ENCODE measurements around the gene SLC35C1. TPM values are rescaled to one million over a fixed set of nuclear protein-coding genes. Genes with fewer than 3 reads are reported as not detected.

SLC35C1 gene
- total and polyA plus RNA-seq, 2 of the 8 experiments (the other 6 are each of a cell fraction or from before 2014, with no cell fraction given): 4.6 to 10.6 TPM

GRCh38 chr11:45852712-45853101, 47.8 kb downstream of the SLC35C1 start:
- peak overlapping the region in 1 of 4 experiments; percentile 6; a peak in 1 of 8 replicates for H3K4me3 ChIP-seq (ENCODE audit: extremely low read depth in 1 of 4, insufficient read depth in 2 of 4, low read depth in 3 of 4, low read length in 4 of 4)
- H3K36me3 ChIP-seq (ENCODE audit: control insufficient read depth in 2 of 4, insufficient read depth in 4 of 4, low read length in 3 of 4): peaks cover 0 to 5% (median 3%) of the 10 kb centered on the region in 4 experiments; a peak in 2 of 8 replicates
- no peak overlapping the region for H3K9ac ChIP-seq (replicated peaks in 1 of 4; ENCODE audit: extremely low read depth in 1 of 4, low read depth in 3 of 4, low read length in 3 of 4)
- no peak overlapping the region for H3K56ac ChIP-seq (replicated peaks; ENCODE audit: insufficient read length, low read depth, low read length)
- 0 out of 4 replicates have a peak, but pooled peaks cover 0 to 5% of the 10 kb centered on the region in 2 experiments for H3K79me2 ChIP-seq (ENCODE audit: control insufficient read depth in 1 of 2, insufficient read depth in 2 of 2, low read length in 2 of 2)
- no peak overlapping the region for H2BK12ac ChIP-seq (ENCODE audit: low read depth, low read length)
- no peak overlapping the region for H3K14ac ChIP-seq (ENCODE audit: insufficient read length)
- H4K8ac ChIP-seq (ENCODE audit: extremely low read depth, insufficient read depth, low read length): no peak overlapping the region
- ChIA-PET CTCF (ENCODE audit: partially characterized antibody) (interaction anchor here (1.0 to 1.1 kb wide), 2 partner anchors 10 to 11 kb away, joined by 5 to 6 read pairs; no protein-coding TSS in a partner anchor), POLR2A (ENCODE audit: partially characterized antibody) (no interaction called here)
- H3K23ac ChIP-seq (ENCODE audit: insufficient read length): no peak overlapping the region
- H2BK15ac ChIP-seq (ENCODE audit: low read length): no peak overlapping the region
- WGBS, 2 experiments (ENCODE audit: extremely low coverage in 1 of 2, insufficient coverage in 1 of 2, insufficient read length in 1 of 2, insufficient replicate concordance in 2 of 2, low coverage in 1 of 2, low lambda C conversion rate in 2 of 2, missing lambda C conversion rate in 1 of 2): 33% methylated on average over 1 of the region's 1 CpG; no CpG with 5 or more reads in 1 of the 2 experiments
- H3K79me1 ChIP-seq (ENCODE audit: low read depth, low read length): peaks cover 2% of the 10 kb centered on the region; the same call in 1 of the 2 replicates
- no peak overlapping the region for H3K27ac ChIP-seq (ENCODE audit: low read depth, low read length)
- FAIRE-seq: no peak
- no peaks in the 10 kb centered on the region for H3K9me3 ChIP-seq (ENCODE audit: insufficient read depth in 2 of 2, low read depth in 1 of 2, low read length in 1 of 2)
- H2AK5ac ChIP-seq (ENCODE audit: low read depth, low read length): no peak overlapping the region
- H4K20me1 ChIP-seq (replicated peaks in 1 of 2; ENCODE audit: control insufficient read depth in 1 of 2, insufficient read depth in 2 of 2, low read length in 2 of 2): peaks cover 2 to 13% of the 10 kb centered on the region in 2 experiments
- H3K4me2 ChIP-seq (ENCODE audit: insufficient read depth in 1 of 2, low read depth in 2 of 2, low read length in 2 of 2): peak overlapping the region; percentile 7 to 32; a peak in 3 of 4 replicates
- no peak overlapping the region for H2BK20ac ChIP-seq (ENCODE audit: low read length)
- no peak for DNase-seq (ENCODE audit: low read depth in 1 of 2, low spot score in 2 of 2)
- H4K5ac ChIP-seq (ENCODE audit: insufficient read length, low read depth, low read length): no peak overlapping the region
- no peak overlapping the region for H2BK120ac ChIP-seq (replicated peaks; ENCODE audit: low read depth, low read length)
- H2AFZ ChIP-seq (ENCODE audit: low read length): no peak overlapping the region
- H3K4ac ChIP-seq (replicated peaks; ENCODE audit: insufficient read length, low read depth, low read length): no peak overlapping the region
- no peak overlapping the region for H2BK5ac ChIP-seq (ENCODE audit: low read depth, low read length)
- H4K91ac ChIP-seq (replicated peaks; ENCODE audit: insufficient read length, low read length): no peak overlapping the region
- H3K18ac ChIP-seq (ENCODE audit: extremely low read depth, low read length): no peak overlapping the region
- H3K27me3 ChIP-seq (replicated peaks in 1 of 4; ENCODE audit: control insufficient read depth in 3 of 4, extremely low read depth in 1 of 4, insufficient read depth in 3 of 4, low read length in 3 of 4): peaks cover 0 to 5% (median 0%) of the 10 kb centered on the region in 4 experiments; a peak in 2 of 7 replicates
- H3K23me2 ChIP-seq (ENCODE audit: low read depth, low read length): no peaks in the 10 kb centered on the region; the same call in 1 of the 2 replicates
- peaks cover 6 to 37% (median 17%) of the 10 kb centered on the region in 4 experiments for H3K4me1 ChIP-seq (replicated peaks in 1 of 4; ENCODE audit: control insufficient read depth in 3 of 4, insufficient read depth in 4 of 4, low read length in 3 of 4)
- TF ChIP-seq POLR2AphosphoS5 (IDR thresholded peaks at IDR 0.05; ENCODE audit: low read depth, low read length) (no peak), JUND (IDR thresholded peaks at IDR 0.05; ENCODE audit: low read length) (no peak), CTCF (IDR thresholded peaks at IDR 0.05; ENCODE audit: control extremely low read depth in 1 of 3, insufficient read depth in 1 of 3, low read depth in 1 of 3, low read length in 3 of 3) (peak; percentile 57 to 74 (median 59)), RNF2 (IDR thresholded peaks at IDR 0.05; ENCODE audit: borderline replicate concordance, low read depth, low read length, missing control alignments, poor library complexity, severe bottlenecking) (no peak), HDAC2 (IDR thresholded peaks at IDR 0.05; ENCODE audit: borderline replicate concordance in 1 of 2, low read depth in 2 of 2, low read length in 2 of 2) (peak in 1 of 2 experiments; percentile 65; a peak in 1 of 4 replicates), ATF3 (IDR thresholded peaks at IDR 0.05; ENCODE audit: insufficient read depth, low read depth, low read length) (no peak), MAFK (IDR thresholded peaks at IDR 0.05; ENCODE audit: low read depth, low read length) (no peak), POU5F1 (IDR thresholded peaks at IDR 0.05; ENCODE audit: low read depth, low read length) (no peak)

Data from H1 (cell line).